Astrocyte of the hippocampus (primary cell): ENCODE measurements around the gene B4GALNT4.
"Not testable (repeated sequence)": the region's sequence is repeated elsewhere in the genome, so short reads cannot be mapped to it uniquely, and the experiment has no call there.

Experiments used
- DNase-seq: peaks from one replicate; pipeline ENCODE4 v3.0.0; 2011; ENCODE audit warnings: low read depth, low spot score

The B4GALNT4 gene

DNA sequence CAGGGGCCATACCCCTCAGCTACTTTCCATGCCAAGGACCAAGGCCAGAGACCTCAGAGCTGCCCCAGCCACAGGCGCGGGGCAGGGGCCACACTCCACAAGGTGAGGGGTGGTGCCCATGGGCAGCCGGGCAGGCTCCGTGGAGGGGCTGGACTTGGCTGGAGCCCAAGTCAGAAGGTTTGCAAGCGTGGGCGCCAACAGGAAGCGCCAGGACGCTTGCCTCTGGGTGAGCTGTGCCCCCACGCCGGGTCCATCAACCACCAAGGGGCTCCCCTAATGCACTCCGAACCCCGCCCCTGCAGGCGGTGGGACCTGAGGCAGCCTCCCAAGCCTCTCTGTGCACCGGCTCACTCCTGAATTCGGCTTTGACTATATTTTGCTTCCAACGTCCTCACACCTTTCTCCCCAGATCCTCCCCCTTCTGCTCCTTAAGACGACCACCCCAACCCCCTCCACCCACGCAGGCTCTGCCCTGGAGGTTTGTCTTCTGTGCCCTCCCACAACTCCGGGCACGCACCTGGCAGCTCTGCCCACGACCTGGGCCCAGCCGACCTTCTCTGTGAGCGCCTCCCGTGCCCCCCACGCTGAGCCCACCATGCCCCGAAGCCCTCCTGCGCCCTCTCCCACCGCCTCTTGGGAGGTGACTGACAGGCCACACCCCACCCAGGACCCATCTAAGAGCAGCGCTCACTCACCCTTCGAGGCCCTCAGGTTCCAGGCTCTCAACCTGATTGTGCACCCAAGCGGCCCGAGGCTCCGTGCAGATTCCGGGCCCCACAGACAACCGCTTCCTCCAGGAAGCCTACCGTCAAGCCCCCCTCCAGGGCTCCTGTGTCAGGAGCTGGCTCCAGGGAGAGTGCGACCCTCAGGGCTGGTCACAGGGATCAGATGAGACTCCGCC lies 22.1 kb downstream of the B4GALNT4 start:
- no peak for DNase-seq

DNA sequence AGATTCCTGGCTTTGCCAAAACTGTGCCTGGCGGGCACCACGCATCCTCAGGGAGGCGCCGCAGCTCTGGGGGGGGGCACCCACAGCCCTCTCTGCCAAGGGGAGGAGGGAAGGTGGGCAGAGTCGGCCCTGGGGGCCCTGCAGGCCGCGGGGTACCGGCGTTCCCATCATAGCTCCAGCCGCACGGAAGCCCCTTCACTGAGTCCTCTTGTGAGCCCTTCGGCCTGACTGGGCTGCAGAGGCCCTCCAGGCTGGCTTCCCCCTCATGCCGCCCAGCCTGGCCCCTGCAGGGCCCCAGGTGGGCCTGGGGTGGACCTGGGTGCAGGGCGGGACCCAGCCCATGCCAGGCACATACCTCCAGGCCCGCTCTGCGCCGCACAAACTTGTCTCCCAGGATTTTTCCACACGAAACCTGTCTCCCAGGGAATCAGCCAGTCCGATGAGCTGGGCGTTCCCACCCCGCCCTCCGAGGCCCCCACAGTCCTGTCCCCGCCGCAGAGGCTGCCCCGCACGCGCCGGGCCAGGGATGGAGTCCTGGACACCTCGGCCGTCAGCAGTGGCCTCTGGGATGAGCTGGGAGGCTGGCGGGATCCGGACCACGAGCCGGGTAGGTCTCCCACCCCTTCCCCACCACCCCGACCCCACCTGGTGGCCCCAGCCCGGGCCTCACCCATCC lies 22.9 kb downstream of the B4GALNT4 start:
- no peak for DNase-seq

DNA sequence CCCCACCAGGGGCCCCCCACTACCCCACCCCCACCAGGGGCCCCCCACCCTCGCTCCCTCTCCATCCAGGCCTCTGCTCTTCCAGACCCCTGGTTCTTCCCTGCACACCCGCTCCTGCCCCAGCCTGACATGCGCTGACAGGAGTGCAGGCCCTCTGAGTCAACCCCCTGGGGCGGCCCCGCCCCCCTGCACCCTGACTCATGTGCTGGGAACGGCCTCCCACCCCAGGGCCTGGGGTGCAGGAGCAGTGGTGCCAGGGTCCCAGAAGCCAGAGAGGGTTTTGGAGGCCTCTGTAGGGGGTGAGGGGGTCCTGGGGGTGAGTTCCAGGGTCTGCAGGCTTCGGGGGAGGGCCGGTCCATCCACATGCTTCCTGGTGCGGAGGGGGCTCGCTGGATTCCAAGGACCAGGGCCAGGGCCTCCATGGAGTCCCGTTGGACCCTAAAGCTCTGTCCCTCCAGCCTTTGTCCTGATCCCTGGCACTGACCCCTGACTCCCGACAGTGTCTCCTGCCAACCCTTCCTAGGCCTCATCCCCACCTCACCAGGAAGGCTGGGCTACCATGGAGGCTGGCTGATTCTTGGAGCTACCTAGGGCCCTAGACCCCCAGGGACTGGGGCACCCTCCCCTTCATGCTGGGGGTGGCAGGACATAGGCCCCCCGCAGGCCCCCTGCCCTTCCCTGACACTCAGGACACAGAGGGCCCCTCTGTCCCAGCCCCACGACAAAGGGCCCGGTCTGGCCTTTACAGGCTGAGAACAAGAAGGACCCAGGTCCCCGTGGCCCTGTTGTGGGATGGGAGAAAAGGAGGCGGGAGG lies 24.1 kb downstream of the B4GALNT4 start:
- DNase-seq: peak; percentile 84

DNA sequence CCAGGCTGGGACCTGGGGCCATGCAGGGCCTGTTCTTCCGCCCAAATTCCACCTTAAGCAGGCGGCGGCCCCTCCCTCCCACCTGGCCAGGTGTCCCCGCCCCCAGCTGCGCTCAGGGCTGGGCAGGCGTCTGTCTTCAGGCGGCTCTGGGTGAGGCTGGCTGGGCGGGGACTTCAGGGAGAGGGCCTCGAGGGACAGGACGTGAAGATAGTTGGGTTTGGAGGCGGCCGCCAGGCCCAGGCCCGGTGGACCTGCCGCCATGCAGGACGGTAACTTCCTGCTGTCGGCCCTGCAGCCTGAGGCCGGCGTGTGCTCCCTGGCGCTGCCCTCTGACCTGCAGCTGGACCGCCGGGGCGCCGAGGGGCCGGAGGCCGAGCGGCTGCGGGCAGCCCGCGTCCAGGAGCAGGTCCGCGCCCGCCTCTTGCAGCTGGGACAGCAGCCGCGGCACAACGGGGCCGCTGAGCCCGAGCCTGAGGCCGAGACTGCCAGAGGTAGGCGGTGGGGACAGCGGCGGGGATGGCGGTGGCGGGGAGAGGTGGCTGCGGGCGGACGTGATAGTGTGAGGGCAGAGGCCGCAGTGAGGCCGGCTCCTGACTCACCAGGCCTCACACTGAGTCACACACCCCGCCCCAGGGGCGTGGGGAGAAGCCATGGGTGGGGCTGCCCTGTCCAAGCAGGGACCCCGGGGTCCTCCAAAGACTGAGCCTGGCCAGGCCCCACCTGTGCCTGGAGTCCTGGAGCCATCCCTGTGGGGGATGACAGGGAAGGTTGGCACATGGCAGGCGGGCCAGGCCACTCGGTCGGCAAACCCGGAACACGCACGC lies 24.9 kb downstream of the B4GALNT4 start, which contains the start of gene PKP3:
PKP3 (plus strand) TSS at position 176 of the 824 bp plus-strand sequence; CDS start at position 260, 84 bp downstream.
- peak; percentile 72 for DNase-seq

DNA sequence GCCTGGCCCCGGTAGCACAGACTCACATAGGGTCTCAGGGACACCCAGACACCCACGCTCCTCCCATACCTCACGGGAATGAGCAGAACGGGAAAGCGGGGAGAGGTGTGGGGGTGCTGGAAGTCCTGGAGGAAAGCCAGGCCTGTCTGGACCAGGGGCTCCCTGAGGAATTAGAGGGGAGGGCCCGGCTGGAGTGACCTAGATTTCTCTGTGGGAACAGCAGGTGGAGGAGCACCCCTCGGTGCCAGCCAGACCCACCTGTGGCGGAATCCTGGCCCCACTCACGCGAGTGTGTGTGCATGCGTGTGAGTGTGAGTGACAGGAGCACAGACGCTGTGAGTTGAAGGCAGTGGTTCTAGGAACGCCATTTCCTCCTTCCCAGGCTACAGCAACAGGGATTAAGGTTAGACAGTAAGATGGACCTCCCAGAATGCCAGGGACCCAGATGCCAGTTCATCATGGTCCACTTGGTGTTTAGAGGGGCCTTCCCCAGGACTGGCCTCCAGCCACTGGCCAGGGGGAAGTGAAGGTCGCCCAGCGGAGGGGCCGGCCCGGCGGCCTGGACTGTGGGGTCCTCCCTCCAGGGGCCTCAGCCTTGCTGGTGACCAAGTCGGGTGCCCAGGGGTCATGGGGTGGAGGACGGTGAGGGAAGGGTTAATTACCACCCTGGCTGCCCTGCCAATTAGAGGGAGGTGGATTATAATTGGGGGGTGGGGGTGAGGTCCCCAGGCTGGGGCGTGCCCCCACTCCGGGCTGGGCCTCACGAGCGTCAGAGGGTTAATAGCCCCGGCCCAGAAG lies 25.8 kb downstream of the B4GALNT4 start:
- no peak for DNase-seq

DNA sequence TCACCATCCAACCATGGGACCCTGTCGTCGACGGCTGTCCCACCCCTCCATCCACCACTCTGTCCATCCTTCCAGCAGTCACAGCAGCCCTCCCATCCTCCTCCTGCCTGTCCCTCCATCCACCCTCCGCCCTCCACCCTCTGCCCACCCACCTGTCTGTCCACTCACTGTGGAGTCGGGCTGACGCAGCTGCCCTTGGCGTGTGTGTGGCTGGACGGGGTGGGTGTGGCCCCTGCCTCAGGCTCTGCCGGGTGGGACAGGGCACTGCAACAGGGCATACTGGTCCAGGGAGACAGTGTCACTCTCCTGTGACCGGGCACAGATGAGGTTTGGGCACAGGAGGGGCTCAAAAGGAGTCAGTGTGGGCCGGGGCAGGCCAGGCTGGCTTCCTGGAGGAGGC lies 26.6 kb downstream of the B4GALNT4 start:
- no peak for DNase-seq

DNA sequence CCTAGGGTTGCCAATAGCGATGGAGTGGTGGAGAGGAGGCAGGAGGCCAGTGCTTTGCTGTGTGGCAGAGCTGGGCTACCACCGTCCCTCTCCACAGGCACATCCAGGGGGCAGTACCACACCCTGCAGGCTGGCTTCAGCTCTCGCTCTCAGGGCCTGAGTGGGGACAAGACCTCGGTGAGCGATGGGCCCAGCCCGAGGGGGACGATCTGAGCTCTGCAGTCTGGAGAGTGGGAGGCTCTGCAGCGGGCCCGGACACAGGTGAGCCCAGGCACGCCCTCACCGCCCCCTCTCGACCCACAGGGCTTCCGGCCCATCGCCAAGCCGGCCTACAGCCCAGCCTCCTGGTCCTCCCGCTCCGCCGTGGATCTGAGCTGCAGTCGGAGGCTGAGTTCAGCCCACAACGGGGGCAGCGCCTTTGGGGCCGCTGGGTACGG lies 27.2 kb downstream of the B4GALNT4 start:
- DNase-seq: peak; percentile 60

DNA sequence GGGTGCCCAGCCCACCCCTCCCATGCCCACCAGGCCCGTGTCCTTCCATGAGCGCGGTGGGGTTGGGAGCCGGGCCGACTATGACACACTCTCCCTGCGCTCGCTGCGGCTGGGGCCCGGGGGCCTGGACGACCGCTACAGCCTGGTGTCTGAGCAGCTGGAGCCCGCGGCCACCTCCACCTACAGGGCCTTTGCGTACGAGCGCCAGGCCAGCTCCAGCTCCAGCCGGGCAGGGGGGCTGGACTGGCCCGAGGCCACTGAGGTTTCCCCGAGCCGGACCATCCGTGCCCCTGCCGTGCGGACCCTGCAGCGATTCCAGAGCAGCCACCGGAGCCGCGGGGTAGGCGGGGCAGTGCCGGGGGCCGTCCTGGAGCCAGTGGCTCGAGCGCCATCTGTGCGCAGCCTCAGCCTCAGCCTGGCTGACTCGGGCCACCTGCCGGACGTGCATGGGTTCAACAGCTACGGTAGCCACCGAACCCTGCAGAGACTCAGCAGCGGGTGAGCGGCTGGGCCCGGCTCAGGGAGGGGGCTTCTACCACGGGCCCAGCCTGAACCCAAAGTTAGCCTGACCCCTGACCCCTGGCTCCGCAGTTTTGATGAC lies 27.7 kb downstream of the B4GALNT4 start:
- peak; percentile 87 for DNase-seq

DNA sequence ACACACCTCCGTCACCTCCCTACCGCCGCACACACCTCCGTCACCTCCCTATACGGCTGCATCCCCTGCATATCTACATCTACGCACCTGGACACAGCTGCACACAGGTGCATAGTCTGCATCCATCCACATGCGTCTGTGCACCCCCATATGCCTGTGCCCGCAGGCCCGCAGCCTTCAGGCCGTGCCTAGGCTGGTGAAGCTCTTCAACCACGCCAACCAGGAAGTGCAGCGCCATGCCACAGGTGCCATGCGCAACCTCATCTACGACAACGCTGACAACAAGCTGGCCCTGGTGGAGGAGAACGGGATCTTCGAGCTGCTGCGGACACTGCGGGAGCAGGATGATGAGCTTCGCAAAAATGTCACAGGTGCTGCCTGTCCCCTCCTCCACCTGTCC lies 29.5 kb downstream of the B4GALNT4 start:
- DNase-seq: no peak

DNA sequence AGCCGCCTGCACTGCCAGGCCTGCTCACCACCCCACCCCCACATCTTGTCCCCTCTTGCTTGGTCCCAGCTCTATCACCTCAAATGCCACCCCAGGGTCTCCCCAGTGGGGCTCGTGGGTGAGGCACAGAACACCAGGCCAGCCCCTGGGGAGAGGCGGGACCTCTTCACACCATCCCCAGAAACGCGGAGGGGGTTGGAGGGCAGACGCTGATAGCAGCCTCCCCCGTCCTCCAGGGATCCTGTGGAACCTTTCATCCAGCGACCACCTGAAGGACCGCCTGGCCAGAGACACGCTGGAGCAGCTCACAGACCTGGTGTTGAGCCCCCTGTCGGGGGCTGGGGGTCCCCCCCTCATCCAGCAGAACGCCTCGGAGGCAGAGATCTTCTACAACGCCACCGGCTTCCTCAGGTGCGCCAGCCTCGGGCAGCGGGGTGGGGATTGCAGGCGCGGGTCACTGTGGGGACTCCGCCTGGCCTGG lies 30.5 kb downstream of the B4GALNT4 start:
- DNase-seq: no peak

DNA sequence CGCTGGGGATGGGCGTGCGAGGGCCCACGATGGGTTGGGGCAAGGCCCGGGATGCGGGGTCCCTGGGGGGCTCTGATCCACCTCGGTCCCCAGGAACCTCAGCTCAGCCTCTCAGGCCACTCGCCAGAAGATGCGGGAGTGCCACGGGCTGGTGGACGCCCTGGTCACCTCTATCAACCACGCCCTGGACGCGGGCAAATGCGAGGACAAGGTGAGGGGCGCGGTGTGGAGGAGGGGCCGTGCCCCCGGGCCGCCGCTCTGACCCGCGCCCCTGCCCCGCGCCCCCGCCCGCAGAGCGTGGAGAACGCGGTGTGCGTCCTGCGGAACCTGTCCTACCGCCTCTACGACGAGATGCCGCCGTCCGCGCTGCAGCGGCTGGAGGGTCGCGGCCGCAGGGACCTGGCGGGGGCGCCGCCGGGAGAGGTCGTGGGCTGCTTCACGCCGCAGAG lies 31.0 kb downstream of the B4GALNT4 start:
- no peak for DNase-seq

DNA sequence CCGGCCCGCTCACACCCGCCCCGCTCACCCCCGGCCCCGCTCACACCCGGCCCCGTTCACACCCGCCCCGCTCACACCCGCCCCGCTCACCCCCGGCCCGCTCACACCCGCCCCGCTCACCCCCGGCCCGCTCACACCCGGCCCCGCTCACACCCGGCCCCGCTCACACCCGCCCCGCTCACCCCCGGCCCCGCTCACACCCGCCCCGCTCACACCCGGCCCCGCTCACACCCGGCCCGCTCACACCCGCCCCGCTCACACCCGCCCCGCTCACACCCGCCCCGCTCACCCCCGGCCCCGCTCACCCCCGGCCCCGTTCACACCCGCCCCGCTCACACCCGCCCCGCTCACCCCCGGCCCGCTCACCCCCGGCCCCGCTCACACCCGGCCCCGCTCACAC lies 31.9 kb downstream of the B4GALNT4 start:
- not testable (repeated sequence) for DNase-seq

DNA sequence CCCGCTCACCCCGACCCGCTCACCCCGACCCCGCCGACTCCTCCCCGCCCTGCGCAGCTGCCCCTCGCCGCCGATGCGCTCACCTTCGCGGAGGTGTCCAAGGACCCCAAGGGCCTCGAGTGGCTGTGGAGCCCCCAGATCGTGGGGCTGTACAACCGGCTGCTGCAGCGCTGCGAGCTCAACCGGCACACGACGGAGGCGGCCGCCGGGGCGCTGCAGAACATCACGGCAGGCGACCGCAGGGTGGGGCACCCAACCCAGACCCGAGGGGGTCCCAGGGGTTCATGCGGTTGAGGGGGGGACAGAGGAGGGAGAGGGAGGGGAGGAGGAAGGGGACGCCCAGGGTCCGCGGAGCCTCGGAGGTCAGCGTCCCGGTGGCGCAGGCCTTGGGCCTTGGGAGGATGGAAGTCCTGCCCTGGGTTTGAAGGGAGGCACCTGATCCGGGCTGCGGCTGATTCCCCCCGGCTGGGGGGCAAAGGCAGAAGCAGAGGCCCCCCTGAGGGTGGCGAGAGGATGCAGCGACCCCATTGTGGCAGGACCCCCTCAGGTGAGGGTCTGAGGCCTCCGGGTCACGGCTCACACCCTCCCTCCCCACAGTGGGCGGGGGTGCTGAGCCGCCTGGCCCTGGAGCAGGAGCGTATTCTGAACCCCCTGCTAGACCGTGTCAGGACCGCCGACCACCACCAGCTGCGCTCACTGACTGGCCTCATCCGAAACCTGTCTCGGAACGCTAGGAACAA lies 33.9 kb downstream of the B4GALNT4 start:
- no peak for DNase-seq

DNA sequence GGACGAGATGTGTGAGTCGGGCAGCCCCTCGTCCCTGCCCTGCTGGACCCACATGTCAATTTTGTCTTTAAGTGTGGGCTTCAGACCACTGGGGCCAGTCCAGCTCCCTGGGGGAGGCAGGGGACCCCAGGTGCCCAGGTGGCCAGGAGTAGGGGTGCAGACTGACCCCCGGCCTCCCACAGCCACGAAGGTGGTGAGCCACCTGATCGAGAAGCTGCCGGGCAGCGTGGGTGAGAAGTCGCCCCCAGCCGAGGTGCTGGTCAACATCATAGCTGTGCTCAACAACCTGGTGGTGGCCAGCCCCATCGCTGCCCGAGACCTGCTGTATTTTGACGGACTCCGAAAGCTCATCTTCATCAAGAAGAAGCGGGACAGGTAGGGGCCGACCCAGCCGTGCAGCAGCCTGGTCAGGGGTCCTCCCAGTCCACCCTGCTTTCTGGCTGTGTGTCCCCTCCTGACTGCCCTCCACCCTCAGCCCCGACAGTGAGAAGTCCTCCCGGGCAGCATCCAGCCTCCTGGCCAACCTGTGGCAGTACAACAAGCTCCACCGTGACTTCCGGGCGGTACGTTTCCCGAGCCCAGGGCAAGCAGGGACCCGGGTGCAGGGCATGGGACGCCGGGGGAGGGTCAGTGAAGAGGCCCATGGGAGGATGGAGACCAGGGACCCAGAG lies 34.6 kb downstream of the B4GALNT4 start:
- no peak for DNase-seq

DNA sequence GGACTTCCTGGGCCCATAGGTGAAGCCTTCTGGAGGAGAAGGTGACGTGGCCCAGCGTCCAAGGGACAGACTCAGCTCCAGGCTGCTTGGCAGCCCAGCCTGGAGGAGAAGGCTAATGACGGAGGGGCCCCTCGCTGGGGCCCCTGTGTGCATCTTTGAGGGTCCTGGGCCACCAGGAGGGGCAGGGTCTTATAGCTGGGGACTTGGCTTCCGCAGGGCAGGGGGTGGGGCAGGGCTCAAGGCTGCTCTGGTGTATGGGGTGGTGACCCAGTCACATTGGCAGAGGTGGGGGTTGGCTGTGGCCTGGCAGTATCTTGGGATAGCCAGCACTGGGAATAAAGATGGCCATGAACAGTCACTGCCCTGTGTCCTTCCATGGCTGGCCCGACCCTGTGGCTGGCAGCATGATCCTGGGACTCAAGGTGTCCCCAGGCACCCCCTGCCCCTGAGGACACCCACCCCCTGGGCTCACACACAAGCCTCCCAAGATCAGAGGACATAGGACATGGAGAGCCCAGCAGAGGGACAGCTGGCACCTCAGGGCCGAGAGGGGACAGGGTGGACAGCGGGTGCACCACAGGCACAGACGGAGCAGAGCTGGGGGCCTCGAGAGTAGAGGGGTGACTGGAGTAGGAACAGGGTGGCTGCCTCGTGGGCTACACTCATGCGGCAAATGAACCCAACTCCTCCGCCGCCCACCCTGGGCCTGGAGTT lies 35.4 kb downstream of the B4GALNT4 start:
- DNase-seq: no peak

DNA sequence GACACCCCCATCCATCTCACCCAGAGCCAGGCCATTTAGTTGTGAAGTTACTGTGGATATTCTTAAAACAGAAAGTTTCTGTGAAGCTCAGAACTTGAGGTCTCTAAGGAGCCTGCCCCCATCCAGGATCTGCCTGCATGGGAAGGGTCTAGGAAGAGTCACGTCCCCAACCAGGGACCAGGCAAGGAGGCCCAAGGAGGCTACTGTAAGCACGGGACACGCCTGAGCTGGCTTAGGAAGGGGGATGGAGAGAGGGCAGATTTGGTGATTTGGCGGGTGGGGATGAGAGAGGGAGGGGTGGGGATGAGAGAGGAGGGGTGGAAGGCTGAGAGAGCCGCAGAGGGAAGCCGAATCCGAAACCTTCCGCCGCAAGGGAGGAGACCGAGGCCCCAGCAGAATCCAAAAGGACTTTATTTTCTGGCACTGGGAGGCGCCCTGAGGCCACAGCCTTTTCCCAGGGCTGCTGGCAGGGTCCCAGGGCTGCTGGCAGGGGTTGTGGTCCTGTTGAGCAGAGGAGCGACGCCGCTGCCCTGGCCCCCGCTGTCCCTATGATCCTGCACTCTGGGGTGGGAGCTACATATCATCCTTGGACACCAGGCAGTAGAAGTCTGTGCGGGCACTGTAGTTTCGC lies 36.1 kb downstream of the B4GALNT4 start:
- peak; percentile 58 for DNase-seq
